GM19043 (cell line): ENCODE data around the gene LYPLAL1.
"Not testable (repeated sequence)": the region's sequence is repeated elsewhere in the genome, so short reads cannot be mapped to it uniquely, and the experiment has no call there.

Experiments
- ATAC-seq: cut with Tn5 transposase; IDR thresholded peaks from one replicate; pipeline ENCODE4 v1.9.1; 2021; ENCODE audit warnings: low read depth; ENCODE audit not compliant: unreplicated experiment

LYPLAL1 gene

GRCh38 chr1:219160967-219161366, 12.7 kb upstream of the LYPLAL1 start:
- ATAC-seq, result no peak

DNA sequence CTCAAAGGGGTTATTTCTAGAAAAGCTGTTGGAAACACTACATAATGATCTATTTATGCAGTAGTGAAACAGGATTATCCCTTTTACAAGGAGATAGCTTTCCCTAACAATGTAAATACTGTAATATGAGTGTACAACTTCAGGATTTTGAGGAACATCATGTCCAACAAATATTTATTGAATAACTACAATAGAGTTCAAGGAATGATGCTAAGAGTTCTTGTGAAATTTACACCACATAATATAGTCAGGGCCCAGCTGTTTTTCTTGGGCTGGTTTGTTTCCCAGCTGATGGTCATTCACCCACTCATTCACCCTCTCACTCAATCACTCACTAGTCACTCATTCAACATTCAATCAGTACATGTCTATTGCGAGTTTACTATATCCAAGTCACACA, 12.3 kb upstream of the LYPLAL1 start:
- no peak for ATAC-seq

DNA sequence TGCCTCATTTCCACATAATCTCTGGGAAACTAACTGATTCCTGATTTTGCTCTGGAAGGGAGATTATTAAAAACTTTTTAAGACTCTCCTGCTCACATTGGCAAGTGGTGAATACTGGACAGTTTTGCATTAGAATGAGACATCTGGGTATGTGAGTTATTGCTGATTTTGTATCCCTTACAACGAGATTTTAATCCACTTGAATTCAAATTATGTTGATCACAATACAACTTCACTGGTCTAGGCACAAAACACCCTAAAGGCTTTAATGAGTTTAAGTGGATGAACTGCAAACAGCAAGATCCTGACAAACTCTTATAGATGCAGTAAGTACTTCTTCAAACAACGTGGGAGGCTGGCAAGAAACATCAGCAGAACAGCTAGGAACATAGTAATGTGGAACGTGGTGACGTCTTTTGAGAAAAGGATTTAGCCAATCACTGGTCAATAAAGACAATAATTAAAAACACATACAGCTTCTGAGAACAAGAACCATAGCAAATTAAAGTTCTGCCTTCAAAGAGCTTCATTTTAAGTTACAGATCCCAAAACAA, 10.2 kb upstream of the LYPLAL1 start:
- ATAC-seq, result no peak

- no peak for ATAC-seq
These were observed 2.3 kb upstream of the LYPLAL1 start for GRCh38 chr1:219171192-219171935.

DNA sequence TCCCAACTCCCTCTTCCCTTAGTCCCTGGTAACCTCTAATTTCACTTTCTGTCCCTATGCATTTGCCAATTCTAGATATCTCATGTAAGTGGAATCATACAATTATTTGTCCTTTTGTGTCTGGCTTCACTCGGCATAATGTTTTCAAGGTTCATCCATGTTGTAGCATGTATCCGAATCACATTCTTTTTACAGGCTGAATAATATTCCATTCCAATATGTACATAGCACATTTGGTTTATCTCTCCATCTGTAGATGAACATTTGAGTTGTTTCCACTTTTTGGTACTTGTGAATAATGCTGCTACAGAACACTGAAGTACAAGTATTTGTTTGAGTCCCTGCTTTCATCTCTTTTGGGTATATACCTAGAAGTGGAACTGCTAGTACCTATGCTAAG, 857 bp upstream of the LYPLAL1 start:
- no peak for ATAC-seq

DNA sequence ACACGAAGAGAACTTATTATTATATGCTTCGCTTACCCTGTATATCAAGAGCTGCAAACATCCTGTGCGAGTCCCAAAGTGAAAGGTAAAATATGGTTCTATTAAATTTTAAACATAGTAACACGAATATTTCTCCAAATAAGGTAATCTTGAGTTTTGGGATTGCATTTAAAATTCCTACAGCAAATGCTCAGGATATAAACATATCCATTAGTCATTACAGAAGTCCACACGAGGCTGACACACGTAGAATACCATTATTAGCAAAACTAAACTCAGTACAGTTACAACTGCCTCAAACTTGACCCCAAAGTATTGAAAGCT, 282 bp upstream of the LYPLAL1 start:
- ATAC-seq, result peak; percentile 1

DNA sequence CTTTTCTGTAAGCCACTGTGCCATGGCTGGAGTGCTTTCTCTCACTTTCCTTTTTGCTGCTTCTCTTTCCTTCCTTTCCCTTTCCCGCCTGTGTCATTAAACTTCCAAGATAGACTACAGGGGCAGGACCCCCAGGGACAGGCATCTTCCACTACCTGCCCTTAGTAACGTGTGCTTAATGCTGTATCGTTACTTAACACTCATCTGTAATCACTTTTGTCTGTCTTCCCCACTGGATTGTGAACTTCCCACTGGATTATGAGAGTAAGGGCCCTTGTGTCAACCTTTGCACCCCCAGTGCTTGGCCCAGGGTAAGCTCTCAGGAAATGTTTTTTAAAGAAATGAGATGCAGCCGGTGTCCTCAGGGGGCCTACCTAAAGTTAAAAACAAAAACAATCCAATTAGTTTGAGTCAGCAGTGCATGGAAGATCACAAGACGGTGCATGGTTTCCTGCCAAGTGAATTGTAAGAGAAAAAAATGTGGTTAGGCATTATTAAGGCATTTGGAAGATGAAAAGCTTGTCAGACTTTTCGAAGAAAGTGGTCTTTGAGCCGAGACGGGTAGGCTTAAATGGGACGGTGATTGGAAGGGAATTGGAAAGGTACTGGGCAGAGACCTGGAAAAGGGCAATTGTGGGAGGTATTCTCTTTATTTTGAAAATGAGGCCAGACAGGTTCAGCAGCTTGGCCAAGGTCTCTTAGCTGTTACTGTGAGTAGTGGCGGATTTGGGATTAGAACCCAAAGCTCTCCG, 958 bp downstream of the LYPLAL1 start:
- peak; percentile 30 for ATAC-seq

DNA sequence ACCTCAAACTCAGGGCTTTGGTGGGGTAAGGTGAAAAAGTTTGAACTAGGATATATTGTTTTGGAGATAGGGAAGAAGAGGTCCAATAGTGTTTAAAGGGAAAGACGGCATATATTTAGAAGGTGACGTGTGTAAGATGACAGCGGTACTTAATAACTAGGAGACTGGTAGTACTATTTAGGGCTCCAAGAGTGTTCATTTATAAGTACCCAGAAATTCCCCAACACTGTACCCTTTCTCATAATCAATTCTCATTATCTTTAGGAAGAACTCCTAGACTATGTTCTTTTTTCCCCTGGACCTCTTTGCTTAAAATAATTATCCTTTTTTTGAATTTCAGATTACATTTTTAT, 1.5 kb downstream of the LYPLAL1 start:
- ATAC-seq, result no peak

DNA sequence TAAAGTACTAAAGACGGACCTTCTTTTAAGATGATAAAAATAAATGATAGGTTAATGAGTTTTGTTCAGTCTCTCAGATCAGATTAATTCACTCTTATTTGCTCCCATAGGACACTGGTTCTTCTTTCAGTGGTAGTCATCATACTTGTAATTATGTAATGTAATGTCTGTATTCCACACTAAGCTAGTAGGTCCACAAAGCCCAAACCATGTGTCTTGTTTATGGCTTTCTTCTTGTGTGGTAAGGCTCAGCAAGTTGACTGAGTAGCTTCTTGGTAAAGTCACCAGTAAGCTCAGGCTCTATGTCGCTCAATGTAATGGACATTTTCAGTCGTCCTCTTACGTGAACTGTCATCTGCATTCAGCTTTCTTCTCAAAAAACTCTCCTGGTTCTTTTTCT, 2.5 kb downstream of the LYPLAL1 start:
- ATAC-seq, result no peak

- peak; percentile 25 for ATAC-seq
These were observed 3.7 kb downstream of the LYPLAL1 start for GRCh38 chr1:219177363-219177762.

DNA sequence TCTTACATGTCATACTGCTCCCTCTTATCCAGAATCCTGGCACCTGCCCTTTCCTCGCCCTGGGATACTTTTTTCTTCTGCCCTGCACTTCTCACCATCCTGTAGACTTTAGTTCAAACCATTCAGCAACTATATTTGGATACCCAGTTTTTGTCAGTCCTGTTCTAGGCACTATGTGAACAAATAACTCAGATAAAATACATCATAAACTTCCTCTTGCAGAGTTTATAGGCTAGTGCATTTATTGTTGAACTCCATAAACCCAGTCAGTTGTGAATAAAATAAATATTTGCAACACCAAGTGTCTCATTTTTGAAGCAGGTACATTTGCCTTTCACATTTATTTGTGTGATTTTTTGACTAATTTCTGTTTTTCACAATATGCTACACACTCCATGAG, 4.3 kb downstream of the LYPLAL1 start:
- no peak for ATAC-seq

DNA sequence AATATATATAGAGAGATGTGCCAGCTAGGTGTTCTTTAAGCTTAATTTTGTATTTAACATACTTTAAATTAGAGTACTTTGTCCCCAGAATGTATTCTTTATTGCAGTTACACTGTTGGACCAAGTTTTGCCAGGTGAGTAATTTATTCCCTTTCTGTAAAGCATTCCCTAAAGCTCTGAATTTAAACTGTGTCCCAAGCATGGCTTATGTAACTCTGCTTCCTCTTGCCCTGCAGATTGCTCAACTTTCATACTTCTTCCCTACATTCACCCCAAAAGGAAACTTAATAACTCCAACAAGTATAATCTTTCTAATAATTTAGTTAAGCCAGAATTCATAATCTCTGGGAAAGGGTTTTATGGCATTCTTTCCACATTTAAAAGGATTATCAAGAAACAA, 5.6 kb downstream of the LYPLAL1 start:
- ATAC-seq, result no peak

DNA sequence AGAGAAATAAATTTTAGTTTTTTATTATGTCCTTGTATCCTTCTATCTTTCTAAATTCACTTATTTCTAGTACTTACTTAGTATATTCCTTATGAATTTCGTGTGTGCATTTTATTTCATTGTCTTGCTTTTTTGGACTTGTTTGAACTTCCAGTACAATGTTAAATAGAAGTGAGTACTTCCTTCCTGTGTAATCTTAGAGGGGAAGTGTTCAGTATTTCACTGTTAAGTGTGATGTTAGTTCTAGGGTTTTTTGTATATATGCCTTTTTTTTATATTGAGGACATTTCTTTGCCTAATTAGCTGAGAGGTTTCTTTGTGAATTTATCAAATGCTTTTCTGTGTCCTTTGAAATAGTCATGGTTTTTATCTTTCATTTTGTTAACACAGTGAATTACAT, 10.7 kb downstream of the LYPLAL1 start:
- ATAC-seq, result no peak

DNA sequence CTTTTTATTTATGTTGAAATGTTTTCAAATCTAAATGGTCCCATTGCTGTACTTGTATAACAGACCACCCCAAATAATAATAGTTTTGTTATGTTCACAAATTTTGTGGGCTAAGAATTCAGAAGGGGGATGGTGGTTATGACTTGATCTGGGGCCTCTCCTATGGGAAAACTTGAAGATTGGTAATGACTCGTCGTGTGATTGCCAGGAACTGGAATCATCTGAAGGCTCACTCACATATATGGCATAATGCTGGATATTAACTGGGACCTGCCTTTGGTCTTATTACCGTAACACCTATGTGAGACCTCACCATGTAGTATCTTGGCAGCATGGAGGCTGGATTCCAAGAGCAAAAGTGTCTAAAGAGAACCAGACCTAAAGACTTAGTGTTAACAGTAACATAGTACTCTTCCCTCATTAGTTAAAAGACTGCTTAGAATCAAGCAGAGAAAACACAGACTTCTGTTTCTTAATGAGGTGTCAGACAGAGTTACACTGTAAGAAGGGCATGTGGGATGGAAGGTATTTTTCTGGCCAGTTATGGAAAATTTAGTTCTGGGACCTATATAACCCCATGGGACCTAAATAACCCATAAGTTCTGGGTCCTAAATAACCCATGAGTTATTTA, 11.9 kb downstream of the LYPLAL1 start:
- ATAC-seq, result no peak

DNA sequence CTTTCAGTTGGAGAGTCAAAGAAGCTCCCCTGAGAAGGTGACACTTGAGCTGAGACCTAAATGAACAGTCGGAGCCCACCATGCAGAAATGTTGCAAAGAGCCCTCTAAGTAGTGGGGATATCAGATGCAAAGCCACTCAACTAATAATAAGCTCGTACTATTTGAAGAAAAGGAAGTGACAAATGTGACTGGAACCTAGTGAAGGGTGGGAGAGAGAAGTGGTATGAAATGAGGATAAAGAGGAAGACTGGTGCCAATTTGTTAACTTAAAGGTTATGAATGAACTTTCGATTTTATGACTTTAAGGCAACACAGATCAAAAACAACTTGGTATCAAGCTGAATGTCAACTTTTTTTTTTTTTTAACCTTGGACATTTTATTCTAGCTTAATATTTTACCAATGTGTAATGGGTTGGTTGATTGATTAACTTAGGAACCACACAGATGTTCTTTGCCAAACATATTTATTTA, 14.7 kb downstream of the LYPLAL1 start:
- peak; percentile 48 for ATAC-seq

GRCh38 chr1:219189021-219189824, 15.5 kb downstream of the LYPLAL1 start:
- peak; percentile 66 for ATAC-seq

- no peak for ATAC-seq
These were observed 16.3 kb downstream of the LYPLAL1 start for GRCh38 chr1:219189952-219190351.

GRCh38 chr1:219190605-219191004, 16.9 kb downstream of the LYPLAL1 start:
- ATAC-seq, result no peak

- not testable (repeated sequence) for ATAC-seq
These were observed 22.2 kb downstream of the LYPLAL1 start for GRCh38 chr1:219195833-219196232.

DNA sequence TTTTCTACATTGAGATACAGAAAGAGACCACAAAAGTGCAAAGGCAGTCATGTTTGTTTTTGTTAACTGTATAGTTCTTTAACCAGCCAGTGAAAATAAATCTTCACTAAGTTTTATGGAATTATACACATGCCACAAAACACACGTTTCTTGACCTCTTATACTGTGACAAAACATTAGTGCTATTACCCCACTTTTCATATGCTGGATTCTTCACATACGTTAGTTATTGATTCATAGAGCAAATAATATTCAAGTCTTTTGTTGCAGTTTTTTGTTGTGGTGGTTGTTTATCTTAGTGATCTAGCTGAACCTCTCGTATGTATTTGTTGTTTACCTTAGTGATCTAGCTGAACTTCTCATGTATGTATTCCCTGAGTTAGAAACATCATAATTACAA, 28.0 kb downstream of the LYPLAL1 start:
- no peak for ATAC-seq

DNA sequence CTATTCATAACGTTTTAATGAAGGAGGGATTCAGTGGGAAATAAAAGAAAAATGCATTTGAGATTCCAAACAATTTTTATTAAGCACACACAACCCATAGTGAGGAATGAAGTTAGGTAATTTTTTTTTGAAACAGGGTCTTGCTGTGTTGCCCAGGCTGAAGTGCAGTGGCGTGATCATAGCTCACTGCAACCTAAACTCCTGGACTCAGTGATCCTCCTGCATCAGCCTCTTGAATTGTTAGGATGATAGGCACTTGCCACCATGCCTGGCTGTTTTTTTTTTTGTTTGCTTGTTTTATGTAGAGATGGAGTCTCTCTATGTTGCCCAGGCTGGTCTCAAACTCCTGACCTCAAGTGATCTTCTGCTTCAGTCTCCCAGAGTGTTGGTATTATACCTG, 28.9 kb downstream of the LYPLAL1 start:
- no peak for ATAC-seq
